ENCODE measurements around the gene PAPOLB. TPM values are rescaled to one million over a fixed set of nuclear protein-coding genes. Genes with fewer than 3 reads are reported as not detected.

The PAPOLB gene
- total and polyA plus RNA-seq, 10 of the 15 experiments (the other 5 are each of a cell fraction or from before 2014, with no cell fraction given), result 0.01 TPM; not detected in 9

- TF ChIP-seq, protein P1, sequence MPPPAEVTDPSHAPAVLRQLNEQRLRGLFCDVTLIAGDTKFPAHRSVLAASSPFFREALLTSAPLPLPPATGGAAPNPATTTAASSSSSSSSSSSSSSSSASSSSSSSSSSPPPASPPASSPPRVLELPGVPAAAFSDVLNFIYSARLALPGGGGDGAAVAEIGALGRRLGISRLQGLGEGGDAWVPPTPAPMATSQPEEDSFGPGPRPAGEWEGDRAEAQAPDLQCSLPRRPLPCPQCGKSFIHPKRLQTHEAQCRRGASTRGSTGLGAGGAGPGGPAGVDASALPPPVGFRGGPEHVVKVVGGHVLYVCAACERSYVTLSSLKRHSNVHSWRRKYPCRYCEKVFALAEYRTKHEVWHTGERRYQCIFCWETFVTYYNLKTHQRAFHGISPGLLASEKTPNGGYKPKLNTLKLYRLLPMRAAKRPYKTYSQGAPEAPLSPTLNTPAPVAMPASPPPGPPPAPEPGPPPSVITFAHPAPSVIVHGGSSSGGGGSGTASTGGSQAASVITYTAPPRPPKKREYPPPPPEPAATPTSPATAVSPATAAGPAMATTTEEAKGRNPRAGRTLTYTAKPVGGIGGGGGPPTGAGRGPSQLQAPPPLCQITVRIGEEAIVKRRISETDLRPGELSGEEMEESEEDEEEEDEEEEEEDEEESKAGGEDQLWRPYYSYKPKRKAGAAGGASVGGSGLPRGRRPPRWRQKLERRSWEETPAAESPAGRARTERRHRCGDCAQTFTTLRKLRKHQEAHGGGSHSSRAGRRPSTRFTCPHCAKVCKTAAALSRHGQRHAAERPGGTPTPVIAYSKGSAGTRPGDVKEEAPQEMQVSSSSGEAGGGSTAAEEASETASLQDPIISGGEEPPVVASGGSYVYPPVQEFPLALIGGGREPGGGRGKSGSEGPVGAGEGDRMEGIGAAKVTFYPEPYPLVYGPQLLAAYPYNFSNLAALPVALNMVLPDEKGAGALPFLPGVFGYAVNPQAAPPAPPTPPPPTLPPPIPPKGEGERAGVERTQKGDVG (CRISPR knock-in tag; IDR thresholded peaks at IDR 0.05), result no peak
- TF ChIP-seq MTA2 (IDR thresholded peaks at IDR 0.05; ENCODE audit: low read depth) (no peak), MYC (IDR thresholded peaks at IDR 0.05; ENCODE audit: insufficient read depth, insufficient read length, insufficient replicate concordance, low read length, severe bottlenecking) (no peak), PRDM15 (CRISPR knock-in tag; IDR thresholded peaks at IDR 0.05) (no peak), NFYB (IDR thresholded peaks at IDR 0.05; ENCODE audit: insufficient read depth, low read depth, low read length) (no peak), PAX5 (IDR thresholded peaks at IDR 0.05; ENCODE audit: borderline replicate concordance, low read depth, low read length) (no peak)
Measured at GRCh38 chr7:4842319-4843064, 19.3 kb downstream of the PAPOLB start (continued).

Measured in GM12878 (cell line).